Heart left ventricle (tissue), 13 donors: ENCODE data around the gene ENTHD1.

Source experiments
- POLR2A ChIP-seq, 2 donors: fragments of 450-650 bp; IDR thresholded peaks; one replicate each; pipeline ENCODE4 v1.6.1; 2017; ENCODE audit warnings: antibody characterized with exemption in 2 of 2, mild to moderate bottlenecking in 2 of 2, moderate library complexity in 2 of 2
- TF ChIP-seq, protein P1 (sequence below), 12 donors: fragments of 200-600 bp; sonication (generic) in 4 of 12; IDR thresholded peaks; one replicate each; pipeline versions ENCODE4 v1.5.0 to v1.8.0; 2018 to 2022; ENCODE audit warnings: antibody characterized with exemption in 12 of 12, mild to moderate bottlenecking in 5 of 12
- donor health status: ischemic (EF 13 %, LVEDD 7.1; RV severe dilation, severe dysfunction).
- donor health status: DM: no; HTN: yes; CAD: no.
- donor health status: DM: no; HTN: no; CAD: no.
- donor health status: ischemic (EF 25% LVEDD 6.9; RV normal size, moderate dysfunction).
- donor health status: ischemic (EF 25% LVEDD 5.7; RV mildly dilated, moderate dysfunction).
- donor health status: ischemic (EF 35%, LVEDD 5.7; RV mildly dilated, moderate dysfunction).
- donor health status: nonischemic (EF 11% LVEDD 7.7; RV severe dilation, severe dysfunction).
- donor health status: DM: yes; HTN: yes; CAD: no.
- donor health status: PGD.
- donor health status: ischemic (EF 29% LVEDD 5.4; RV normal size, mild dysfunction).
- donor health status: nonischemic (EF 23%, LVEDD 6.1; RV moderate dilation, normal function).

DNA sequence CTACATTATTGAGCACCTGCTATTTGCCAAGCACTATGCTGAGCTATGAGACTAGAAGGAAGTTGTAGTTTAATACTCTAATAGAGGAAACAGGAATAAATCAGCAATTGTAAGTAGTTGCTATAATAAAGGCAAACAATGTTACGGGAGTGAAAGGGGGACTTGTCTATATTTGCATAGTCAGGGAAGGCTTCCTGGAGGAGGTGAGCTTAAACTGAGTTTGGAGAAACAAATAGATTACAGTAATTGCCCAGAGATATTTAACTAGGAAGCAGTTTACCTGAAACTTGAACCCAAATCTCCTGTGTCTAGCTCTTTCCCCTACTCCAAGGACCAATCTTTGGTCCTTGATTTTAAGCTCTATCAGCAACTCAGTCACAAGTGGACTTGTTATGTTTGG, 2.1 kb upstream of the ENTHD1 start:
- TF ChIP-seq, protein P1, sequence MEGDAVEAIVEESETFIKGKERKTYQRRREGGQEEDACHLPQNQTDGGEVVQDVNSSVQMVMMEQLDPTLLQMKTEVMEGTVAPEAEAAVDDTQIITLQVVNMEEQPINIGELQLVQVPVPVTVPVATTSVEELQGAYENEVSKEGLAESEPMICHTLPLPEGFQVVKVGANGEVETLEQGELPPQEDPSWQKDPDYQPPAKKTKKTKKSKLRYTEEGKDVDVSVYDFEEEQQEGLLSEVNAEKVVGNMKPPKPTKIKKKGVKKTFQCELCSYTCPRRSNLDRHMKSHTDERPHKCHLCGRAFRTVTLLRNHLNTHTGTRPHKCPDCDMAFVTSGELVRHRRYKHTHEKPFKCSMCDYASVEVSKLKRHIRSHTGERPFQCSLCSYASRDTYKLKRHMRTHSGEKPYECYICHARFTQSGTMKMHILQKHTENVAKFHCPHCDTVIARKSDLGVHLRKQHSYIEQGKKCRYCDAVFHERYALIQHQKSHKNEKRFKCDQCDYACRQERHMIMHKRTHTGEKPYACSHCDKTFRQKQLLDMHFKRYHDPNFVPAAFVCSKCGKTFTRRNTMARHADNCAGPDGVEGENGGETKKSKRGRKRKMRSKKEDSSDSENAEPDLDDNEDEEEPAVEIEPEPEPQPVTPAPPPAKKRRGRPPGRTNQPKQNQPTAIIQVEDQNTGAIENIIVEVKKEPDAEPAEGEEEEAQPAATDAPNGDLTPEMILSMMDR (IDR thresholded peaks at IDR 0.05): no peak
- TF ChIP-seq POLR2A (IDR thresholded peaks at IDR 0.05): no peak
